Activated CD8-positive, alpha-beta T cell treated with anti-CD3 and anti-CD28 coated beads for 36 hours (primary cell): Measurements from ENCODE around the gene PFN4. TPM values are rescaled to one million over a fixed set of nuclear protein-coding genes. Genes with fewer than 3 reads are reported as not detected.

Experiments used
- ATAC-seq: fragments of 200-7000 bp; cut with Tn5 transposase; one replicate; pipeline ENCODE4 v1.10.0; 2021; ENCODE audit warnings: mild to moderate bottlenecking, moderate library complexity
- CTCF ChIA-PET: fragments of 350-600 bp; sonication (Branson Sonifier 250); formaldehyde crosslinking; loops from one replicate; lab custom pipeline; 2021; ENCODE audit warnings: antibody characterized with exemption; lab: Charles Lee
- POLR2A ChIA-PET: fragments of 350-600 bp; sonication (Branson Sonifier 250); formaldehyde crosslinking; loops from one replicate; lab custom pipeline; 2021; ENCODE audit warnings: antibody characterized with exemption; lab: Charles Lee
- DNase-seq: peaks from one replicate; pipeline ENCODE4 v3.0.0-alpha.2; 2020
- H3K27ac Mint-ChIP-seq: one replicate; pipeline ENCODE4 v1.8.0; 2021; ENCODE audit warnings: mild to moderate bottlenecking, mixed read lengths
- H3K27me3 Mint-ChIP-seq: one replicate; pipeline ENCODE4 v1.8.0; 2021; ENCODE audit warnings: mixed read lengths
- H3K36me3 Mint-ChIP-seq: one replicate; pipeline ENCODE4 v1.8.0; 2021; ENCODE audit warnings: low read depth, mixed read lengths
- H3K4me1 Mint-ChIP-seq: one replicate; pipeline ENCODE4 v1.8.0; 2021; ENCODE audit warnings: low read depth, mixed read lengths
- H3K4me3 Mint-ChIP-seq: one replicate; pipeline ENCODE4 v1.8.0; 2021; ENCODE audit warnings: mild to moderate bottlenecking, moderate library complexity, mixed read lengths
- H3K9me3 Mint-ChIP-seq: one replicate; pipeline ENCODE4 v1.8.0; 2021; ENCODE audit warnings: mixed read lengths
- CTCF ChIP-seq: fragments of 200-600 bp; IDR thresholded peaks from one replicate; pipeline ENCODE4 v1.8.0; 2022; ENCODE audit warnings: antibody characterized with exemption, mild to moderate bottlenecking
- intact Hi-C: fragments of 100-400 bp; cut with micrococcal nuclease; formaldehyde crosslinking; loops from one replicate; pipeline ENCODE4 v1.10.0; 2022
- total RNA-seq, 2 experiments: library from RNA; stranded (reverse); gene quantifications; one replicate each; pipeline ENCODE4 v1.2.3, GENCODE V29; 2021

The PFN4 gene
- total RNA-seq, 2 experiments from 2014 or later: not detected

- no peak for ATAC-seq
- no peak for TF ChIP-seq CTCF
- no peaks in the 10 kb centered on the region for H3K36me3 Mint-ChIP-seq
- H3K4me1 Mint-ChIP-seq: peaks cover 17% of the 10 kb centered on the region
- H3K4me3 Mint-ChIP-seq: no peak overlapping the region
- H3K27ac Mint-ChIP-seq: no peak overlapping the region
- intact Hi-C loops: no loop called here
- H3K9me3 Mint-ChIP-seq: no peaks in the 10 kb centered on the region
- no peak for DNase-seq
- no peaks in the 10 kb centered on the region for H3K27me3 Mint-ChIP-seq
- CTCF ChIA-PET: interaction anchor here (2.7 kb wide), 1 partner anchor 42 kb away, joined by 18 read pairs; the partner anchor contains the start of gene TP53I3
- POLR2A ChIA-PET: no interaction called here
These were observed 2.8 kb upstream of the PFN4 start for GRCh38 chr2:24125956-24126355.

- no peaks in the 10 kb centered on the region for H3K36me3 Mint-ChIP-seq
- no peak for ATAC-seq
- H3K4me3 Mint-ChIP-seq: peak overlapping the region; percentile 78
- peak overlapping the region; percentile 70 for H3K27ac Mint-ChIP-seq
- peaks cover 17% of the 10 kb centered on the region for H3K4me1 Mint-ChIP-seq
- TF ChIP-seq CTCF: no peak
- no peak for DNase-seq
- POLR2A ChIA-PET: interaction anchor here (0.7 to 1.6 kb wide), 2 partner anchors 22 to 197 kb away, joined by 3 to 7 read pairs; partner anchors contain the start of gene ATAD2B
- intact Hi-C loops: no loop called here
- CTCF ChIA-PET: interaction anchor here (1.3 to 2.7 kb wide), 2 partner anchors 40 to 197 kb away, joined by 4 to 18 read pairs; partner anchors contain the start of genes ATAD2B and TP53I3
- no peaks in the 10 kb centered on the region for H3K9me3 Mint-ChIP-seq
- no peaks in the 10 kb centered on the region for H3K27me3 Mint-ChIP-seq
These were observed 917 bp upstream of the PFN4 start for GRCh38 chr2:24123922-24124580.

- no peaks in the 10 kb centered on the region for H3K27me3 Mint-ChIP-seq
- H3K4me1 Mint-ChIP-seq: peaks cover 17% of the 10 kb centered on the region
- ChIA-PET CTCF (interaction anchor here (0.6 to 1.3 kb wide), 6 partner anchors 11 to 1255 kb away, joined by 3 to 8 read pairs (median 4); partner anchors contain the start of gene TP53I3), POLR2A (interaction anchor here (0.6 to 2.2 kb wide), 6 partner anchors 11 to 302 kb away, joined by 3 to 6 read pairs (median 3); partner anchors contain the start of gene TP53I3)
- intact Hi-C loops: no loop called here
- DNase-seq: no peak
- no peaks in the 10 kb centered on the region for H3K36me3 Mint-ChIP-seq
- H3K9me3 Mint-ChIP-seq: no peaks in the 10 kb centered on the region
- peak overlapping the region; percentile 71 for H3K27ac Mint-ChIP-seq
- ATAC-seq: no peak
- no peak for TF ChIP-seq CTCF
- H3K4me3 Mint-ChIP-seq: peak overlapping the region; percentile 71
These were observed 554 bp downstream of the PFN4 start for GRCh38 chr2:24122366-24123194.

- CTCF ChIA-PET: interaction anchor here (1.2 kb wide), 2 partner anchors 38 to 297 kb away, joined by 3 to 4 read pairs; no protein-coding TSS in a partner anchor
- no peak overlapping the region for H3K4me3 Mint-ChIP-seq
- intact Hi-C loops: no loop called here
These were observed 1.7 kb downstream of the PFN4 start for GRCh38 chr2:24121469-24121868.

More at GRCh38 chr2:24121469-24121868, 1.7 kb downstream of the PFN4 start:
- Mint-ChIP-seq H3K27me3 (no peaks in the 10 kb centered on the region), H3K27ac (no peak overlapping the region), H3K9me3 (no peaks in the 10 kb centered on the region), H3K4me1 (peaks cover 13% of the 10 kb centered on the region), H3K36me3 (no peaks in the 10 kb centered on the region)
- TF ChIP-seq CTCF: no peak
- POLR2A ChIA-PET: interaction anchor here (0.6 to 2.2 kb wide), 4 partner anchors 10 to 217 kb away, joined by 3 to 6 read pairs (median 4); partner anchors contain the start of gene TP53I3
- ATAC-seq (no peak), DNase-seq (no peak)
